ENCODE data around the gene KLHL17.
"Not testable (repeated sequence)": the region's sequence is repeated elsewhere in the genome, so short reads cannot be mapped to it uniquely, and the experiment has no call there.

Gene KLHL17

DNA sequence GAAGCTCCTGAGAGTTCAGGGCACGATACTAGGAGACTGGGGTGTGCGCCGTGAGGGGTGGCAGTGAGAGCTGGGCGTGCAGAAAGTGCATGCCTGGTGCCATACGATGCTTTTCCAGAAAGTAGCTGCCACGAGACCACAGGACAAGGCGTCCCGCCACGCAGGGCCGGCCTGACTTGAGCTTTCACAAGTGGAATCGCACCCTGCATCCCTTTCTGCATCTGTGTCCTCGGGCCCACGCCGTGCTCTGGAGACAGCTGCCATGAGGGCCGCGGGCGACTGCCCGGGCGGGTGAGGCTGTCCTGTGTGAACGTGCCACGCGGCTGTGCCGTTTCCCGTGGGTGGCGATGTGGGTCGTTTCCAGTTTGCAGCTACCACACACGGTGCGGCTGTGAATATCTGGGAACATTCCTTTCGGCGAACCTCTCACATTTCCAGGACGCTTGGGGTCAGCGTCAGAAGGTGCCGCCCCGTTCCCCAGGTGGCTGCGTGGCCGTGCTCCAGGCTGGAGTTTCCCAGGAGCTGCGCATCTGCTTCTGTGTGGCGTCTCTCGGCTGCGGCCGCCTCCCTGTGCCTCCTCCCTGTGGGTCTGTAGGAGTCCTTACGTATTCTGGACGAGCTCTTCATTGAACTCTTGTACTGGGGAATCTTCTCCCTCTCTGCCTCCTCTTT lies 22.5 kb downstream of the KLHL17 start:
- Histone ChIP-seq H3K4me3 (ENCODE audit: insufficient read depth, low read depth, low read length) (no peak overlapping the region), H3K9me3 (ENCODE audit: control insufficient read depth, low read length) (no peaks in the 10 kb centered on the region), H3K4me1 (ENCODE audit: control insufficient read depth, insufficient read depth, low read length) (no peaks in the 10 kb centered on the region), H3K36me3 (ENCODE audit: control insufficient read depth, insufficient read depth, low read length) (no peaks in the 10 kb centered on the region), H3K27ac (ENCODE audit: insufficient read depth, low read depth, low read length, poor library complexity, severe bottlenecking) (no peak overlapping the region), H3K27me3 (ENCODE audit: control insufficient read depth, insufficient read depth, low read length, poor library complexity, severe bottlenecking) (peaks cover 57% of the 10 kb centered on the region)
- 88 to 89% methylated on average over 43 of the region's 43 CpGs for WGBS, 2 experiments

DNA sequence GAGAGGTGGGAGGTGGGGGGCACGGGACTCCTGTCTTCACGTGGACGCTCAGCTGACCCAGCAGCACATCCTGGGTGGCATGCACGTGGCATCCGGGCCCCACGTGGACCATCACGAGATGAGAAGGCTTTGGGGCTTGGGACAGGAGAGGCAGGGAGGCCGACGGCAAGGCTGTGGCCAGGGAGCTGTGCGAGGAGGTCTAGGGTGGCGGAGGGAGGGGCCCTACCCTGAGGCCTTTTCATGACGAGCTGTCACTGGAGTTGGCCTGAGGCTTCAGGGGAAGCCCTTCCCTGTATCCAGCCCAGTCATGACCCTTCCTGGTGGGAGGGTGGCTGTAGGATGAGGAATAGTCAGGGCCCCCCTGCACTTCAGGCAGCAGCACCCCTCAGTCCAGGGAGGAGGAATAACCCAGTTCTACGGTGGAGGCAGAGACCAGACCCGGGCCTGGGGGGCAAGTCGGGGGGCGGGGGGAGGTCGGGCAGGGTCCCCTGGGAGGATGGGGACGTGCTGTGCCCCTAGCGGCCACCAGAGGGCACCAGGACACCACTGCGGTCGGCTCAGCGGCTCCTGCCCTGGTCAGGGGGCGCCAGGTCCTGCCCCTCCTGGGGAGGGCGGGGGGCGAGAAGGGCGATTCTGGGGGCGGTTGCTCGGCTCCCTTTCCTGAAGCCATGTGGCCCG lies 23.6 kb downstream of the KLHL17 start:
- no peaks in the 10 kb centered on the region for H3K4me1 ChIP-seq (ENCODE audit: control insufficient read depth, insufficient read depth, low read length)
- no peaks in the 10 kb centered on the region for H3K36me3 ChIP-seq (ENCODE audit: control insufficient read depth, insufficient read depth, low read length)
- peaks cover 61% of the 10 kb centered on the region for H3K27me3 ChIP-seq (ENCODE audit: control insufficient read depth, insufficient read depth, low read length, poor library complexity, severe bottlenecking)
- no peaks in the 10 kb centered on the region for H3K9me3 ChIP-seq (ENCODE audit: control insufficient read depth, low read length)
- H3K4me3 ChIP-seq (ENCODE audit: insufficient read depth, low read depth, low read length) = no peak overlapping the region
- no peak overlapping the region for H3K27ac ChIP-seq (ENCODE audit: insufficient read depth, low read depth, low read length, poor library complexity, severe bottlenecking)
- WGBS, 2 experiments = 21 to 24% methylated on average over 29 of the region's 29 CpGs

DNA sequence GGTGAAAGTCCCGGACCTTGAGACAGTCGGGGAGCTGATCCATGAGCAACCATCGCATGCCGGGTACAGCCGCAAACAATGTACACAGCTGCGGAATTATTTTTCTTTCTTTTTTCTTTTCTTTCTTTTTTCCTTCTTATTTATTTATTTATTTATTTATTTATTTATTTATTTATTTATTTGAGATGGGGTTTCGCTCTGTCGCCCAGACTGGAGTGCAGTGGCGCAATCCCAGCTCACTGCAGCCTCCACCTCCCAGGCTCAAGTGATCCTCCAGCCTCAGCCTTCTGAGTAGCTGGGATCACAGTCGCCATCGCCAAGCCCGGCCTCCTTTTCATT lies 24.1 kb downstream of the KLHL17 start:
- no peaks in the 10 kb centered on the region for H3K36me3 ChIP-seq (ENCODE audit: control insufficient read depth, insufficient read depth, low read length)
- no peaks in the 10 kb centered on the region for H3K9me3 ChIP-seq (ENCODE audit: control insufficient read depth, low read length)
- peaks cover 66% of the 10 kb centered on the region for H3K27me3 ChIP-seq (ENCODE audit: control insufficient read depth, insufficient read depth, low read length, poor library complexity, severe bottlenecking)
- no peaks in the 10 kb centered on the region for H3K4me1 ChIP-seq (ENCODE audit: control insufficient read depth, insufficient read depth, low read length)
- H3K27ac ChIP-seq (ENCODE audit: insufficient read depth, low read depth, low read length, poor library complexity, severe bottlenecking) = no peak overlapping the region
- 66 to 71% methylated on average over 9 to 10 of the region's 12 CpGs for WGBS, 2 experiments
- no peak overlapping the region for H3K4me3 ChIP-seq (ENCODE audit: insufficient read depth, low read depth, low read length)

DNA sequence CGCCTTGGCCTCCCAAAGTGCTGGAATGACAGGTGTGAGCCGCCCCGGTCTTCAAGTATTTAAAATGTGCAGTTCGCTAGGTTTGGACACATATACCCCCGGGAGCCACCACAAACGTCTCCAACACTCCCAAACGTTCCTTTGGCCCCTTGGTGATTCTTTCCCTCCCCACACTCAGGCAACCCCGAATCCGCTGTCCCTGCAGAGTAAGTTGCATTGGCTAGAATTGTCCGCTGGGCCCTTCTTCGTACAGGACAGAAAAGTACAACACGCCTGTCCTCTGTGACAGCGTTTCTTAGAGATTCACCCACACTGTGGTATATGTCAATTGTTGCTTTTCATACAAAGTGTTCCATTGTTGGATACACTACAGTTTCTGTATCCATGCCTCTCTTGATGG lies 24.7 kb downstream of the KLHL17 start:
- Histone ChIP-seq H3K4me1 (ENCODE audit: control insufficient read depth, insufficient read depth, low read length) (no peaks in the 10 kb centered on the region), H3K27me3 (ENCODE audit: control insufficient read depth, insufficient read depth, low read length, poor library complexity, severe bottlenecking) (peaks cover 67% of the 10 kb centered on the region), H3K4me3 (ENCODE audit: insufficient read depth, low read depth, low read length) (no peak overlapping the region), H3K27ac (ENCODE audit: insufficient read depth, low read depth, low read length, poor library complexity, severe bottlenecking) (no peak overlapping the region), H3K9me3 (ENCODE audit: control insufficient read depth, low read length) (no peaks in the 10 kb centered on the region), H3K36me3 (ENCODE audit: control insufficient read depth, insufficient read depth, low read length) (no peaks in the 10 kb centered on the region)
- 84 to 85% methylated on average over 13 of the region's 13 CpGs for WGBS, 2 experiments

DNA sequence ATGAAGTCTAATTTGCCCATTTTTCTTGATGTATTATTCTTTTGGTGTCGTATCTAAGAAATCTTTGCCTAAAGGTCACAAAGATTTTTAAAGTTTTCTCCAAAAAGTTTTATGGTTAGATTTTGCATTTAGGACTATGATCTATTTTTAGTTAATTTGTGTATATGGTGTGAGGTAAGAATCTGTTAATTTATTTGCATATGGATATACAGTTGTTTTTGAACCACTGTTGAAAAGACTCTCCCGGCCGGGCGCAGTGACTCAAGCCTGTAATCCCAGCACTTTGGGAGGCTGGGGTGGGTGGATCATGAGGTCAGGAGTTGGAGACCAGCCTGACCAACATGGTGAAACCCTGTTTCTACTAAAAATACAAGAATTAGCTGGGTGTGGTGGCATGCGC lies 27.7 kb downstream of the KLHL17 start:
- H3K27me3 ChIP-seq (ENCODE audit: control insufficient read depth, insufficient read depth, low read length, poor library complexity, severe bottlenecking) = peaks cover 54% of the 10 kb centered on the region

DNA sequence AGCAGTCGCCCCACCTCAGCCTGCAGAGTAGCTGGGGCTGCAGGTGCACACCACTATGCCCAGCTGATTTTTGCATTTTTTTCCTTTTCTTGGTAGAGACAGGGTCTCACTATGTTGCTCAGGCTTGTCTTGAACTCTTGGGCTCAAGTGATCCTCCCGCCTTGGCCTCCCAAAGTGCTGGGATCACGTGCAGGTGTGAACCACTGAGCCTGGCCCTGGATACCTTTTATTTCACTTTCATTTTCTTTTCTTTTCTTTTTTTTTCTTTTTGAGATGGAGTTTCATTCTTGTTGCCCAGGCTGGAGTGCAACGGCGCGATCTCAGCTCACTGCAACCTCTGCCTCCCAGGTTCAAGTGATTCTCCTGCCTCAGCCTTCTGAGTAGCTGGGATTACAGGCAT lies 30.9 kb downstream of the KLHL17 start:
- H3K27me3 ChIP-seq (ENCODE audit: control insufficient read depth, insufficient read depth, low read length, poor library complexity, severe bottlenecking) = peaks cover 44% of the 10 kb centered on the region
- H3K36me3 ChIP-seq (ENCODE audit: control insufficient read depth, insufficient read depth, low read length); H3K4me3 ChIP-seq (ENCODE audit: insufficient read depth, low read depth, low read length); H3K9me3 ChIP-seq (ENCODE audit: control insufficient read depth, low read length); H3K4me1 ChIP-seq (ENCODE audit: control insufficient read depth, insufficient read depth, low read length); H3K27ac ChIP-seq (ENCODE audit: insufficient read depth, low read depth, low read length, poor library complexity, severe bottlenecking): not testable (repeated sequence)
- WGBS, 2 experiments = 92% methylated on average over 6 of the region's 6 CpGs

More for the DNA sequence above, 27.7 kb downstream of the KLHL17 start:
- H3K36me3 ChIP-seq (ENCODE audit: control insufficient read depth, insufficient read depth, low read length); H3K27ac ChIP-seq (ENCODE audit: insufficient read depth, low read depth, low read length, poor library complexity, severe bottlenecking); H3K9me3 ChIP-seq (ENCODE audit: control insufficient read depth, low read length); H3K4me3 ChIP-seq (ENCODE audit: insufficient read depth, low read depth, low read length); H3K4me1 ChIP-seq (ENCODE audit: control insufficient read depth, insufficient read depth, low read length): not testable (repeated sequence)
- WGBS, 2 experiments = 82 to 87% methylated on average over 5 of the region's 5 CpGs

DNA sequence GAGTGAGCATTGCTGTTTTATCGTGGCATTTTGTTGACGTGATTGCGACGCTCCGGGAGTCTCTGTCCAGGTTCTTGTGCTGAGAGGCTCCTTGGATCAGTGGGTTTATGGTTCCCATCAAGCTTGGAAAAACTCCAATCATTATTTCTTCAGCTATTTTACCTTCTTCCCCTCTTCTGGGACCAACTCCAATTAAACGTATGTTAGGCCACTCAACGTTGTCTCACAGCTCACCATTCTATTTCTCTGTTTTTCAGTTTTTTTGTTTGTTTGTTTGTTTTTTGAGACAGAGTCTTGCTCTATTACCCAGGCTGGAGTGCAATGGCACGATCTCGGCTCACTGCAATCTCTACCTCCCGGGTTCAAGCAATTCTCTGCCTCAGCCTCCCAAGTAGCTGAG lies 31.5 kb downstream of the KLHL17 start:
- H3K4me1 ChIP-seq (ENCODE audit: control insufficient read depth, insufficient read depth, low read length) = no peaks in the 10 kb centered on the region
- no peak overlapping the region for H3K27ac ChIP-seq (ENCODE audit: insufficient read depth, low read depth, low read length, poor library complexity, severe bottlenecking)
- no peaks in the 10 kb centered on the region for H3K36me3 ChIP-seq (ENCODE audit: control insufficient read depth, insufficient read depth, low read length)
- no peaks in the 10 kb centered on the region for H3K9me3 ChIP-seq (ENCODE audit: control insufficient read depth, low read length)
- 86 to 90% methylated on average over 10 of the region's 10 CpGs for WGBS, 2 experiments
- H3K4me3 ChIP-seq (ENCODE audit: insufficient read depth, low read depth, low read length) = no peak overlapping the region
- peaks cover 44% of the 10 kb centered on the region for H3K27me3 ChIP-seq (ENCODE audit: control insufficient read depth, insufficient read depth, low read length, poor library complexity, severe bottlenecking)

DNA sequence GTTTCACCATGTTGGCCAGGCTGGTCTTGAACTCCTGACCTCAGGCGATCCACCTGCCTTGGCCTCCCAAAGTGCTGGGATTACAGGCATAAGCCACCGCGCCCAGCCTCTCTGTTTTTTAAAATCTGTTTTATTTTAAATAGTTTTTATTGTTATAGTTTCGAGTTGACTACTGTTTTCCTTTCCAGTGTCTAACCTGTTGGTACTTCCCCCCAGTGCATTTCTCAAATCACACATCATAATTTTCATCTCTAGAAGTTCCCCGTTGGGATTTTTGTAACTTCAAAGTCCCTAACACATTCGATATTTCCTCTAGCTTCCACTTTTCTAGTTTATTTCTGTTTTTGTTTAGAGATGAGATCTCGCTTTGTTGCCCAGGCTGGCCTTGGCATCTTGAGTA lies 32.0 kb downstream of the KLHL17 start:
- H3K27me3 ChIP-seq (ENCODE audit: control insufficient read depth, insufficient read depth, low read length, poor library complexity, severe bottlenecking) = peaks cover 48% of the 10 kb centered on the region
- no peaks in the 10 kb centered on the region for H3K9me3 ChIP-seq (ENCODE audit: control insufficient read depth, low read length)
- no peak overlapping the region for H3K27ac ChIP-seq (ENCODE audit: insufficient read depth, low read depth, low read length, poor library complexity, severe bottlenecking)
- peaks cover 4% of the 10 kb centered on the region for H3K4me1 ChIP-seq (ENCODE audit: control insufficient read depth, insufficient read depth, low read length)
- no peaks in the 10 kb centered on the region for H3K36me3 ChIP-seq (ENCODE audit: control insufficient read depth, insufficient read depth, low read length)
- no peak overlapping the region for H3K4me3 ChIP-seq (ENCODE audit: insufficient read depth, low read depth, low read length)
- 91 to 95% methylated on average over 6 of the region's 7 CpGs for whole genome bisulfite sequencing, 2 experiments

DNA sequence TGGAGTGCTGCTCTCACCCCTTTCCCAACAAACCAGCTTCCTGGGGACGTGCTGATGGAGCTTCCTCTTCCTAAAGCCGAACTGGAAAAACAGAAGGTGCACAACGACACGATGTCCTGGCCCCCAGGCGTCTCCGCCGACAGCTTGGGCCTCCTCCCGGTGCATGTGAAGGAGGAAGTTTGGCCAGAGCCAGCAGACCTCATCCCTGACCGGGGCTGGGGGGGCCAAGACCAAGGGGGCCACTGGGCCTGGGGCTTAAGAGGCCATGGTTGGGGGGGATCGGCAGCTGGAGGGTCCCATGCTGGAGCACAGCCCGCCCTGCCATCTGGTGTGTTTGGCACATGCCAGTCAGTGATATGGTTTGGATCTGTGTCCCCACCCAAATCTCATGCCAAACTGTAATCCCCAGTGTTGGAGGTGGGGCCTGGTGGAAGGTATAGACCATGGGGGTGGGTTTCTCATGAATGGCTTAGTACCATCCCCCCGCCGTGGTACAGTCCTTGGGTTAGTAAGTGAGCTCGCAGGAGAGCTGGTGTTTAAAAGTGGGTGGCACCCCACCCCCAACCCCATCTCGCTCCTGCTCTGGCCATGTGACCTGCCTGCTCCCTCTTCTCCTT lies 33.1 kb downstream of the KLHL17 start:
- Histone ChIP-seq H3K9me3 (ENCODE audit: control insufficient read depth, low read length) (no peaks in the 10 kb centered on the region), H3K4me3 (ENCODE audit: insufficient read depth, low read depth, low read length) (no peak overlapping the region), H3K4me1 (ENCODE audit: control insufficient read depth, insufficient read depth, low read length) (peaks cover 10% of the 10 kb centered on the region), H3K27ac (ENCODE audit: insufficient read depth, low read depth, low read length, poor library complexity, severe bottlenecking) (no peak overlapping the region), H3K36me3 (ENCODE audit: control insufficient read depth, insufficient read depth, low read length) (no peaks in the 10 kb centered on the region), H3K27me3 (ENCODE audit: control insufficient read depth, insufficient read depth, low read length, poor library complexity, severe bottlenecking) (peaks cover 58% of the 10 kb centered on the region)
- 79 to 81% methylated on average over 15 of the region's 15 CpGs for WGBS, 2 experiments

DNA sequence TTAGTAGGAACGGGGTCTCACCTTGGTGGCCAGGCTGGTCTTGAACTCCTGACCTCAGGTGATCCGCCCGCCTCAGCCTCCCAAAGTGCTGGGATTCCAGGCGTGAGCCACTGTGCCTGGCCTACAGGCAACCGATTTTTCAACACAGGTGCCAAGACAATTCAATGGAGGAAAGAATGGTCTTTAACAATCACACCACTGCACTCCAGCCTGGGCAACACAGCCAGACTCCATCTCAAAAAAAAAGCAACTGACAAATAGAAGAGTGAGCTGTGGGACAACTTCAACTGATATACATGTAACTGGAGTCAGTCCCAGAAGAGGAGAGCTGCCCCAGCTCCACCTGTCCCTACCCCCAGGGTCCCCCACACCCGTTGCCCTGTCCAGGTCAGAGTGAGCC lies 34.2 kb downstream of the KLHL17 start:
- not testable (repeated sequence) for H3K4me3 ChIP-seq (ENCODE audit: insufficient read depth, low read depth, low read length); H3K36me3 ChIP-seq (ENCODE audit: control insufficient read depth, insufficient read depth, low read length); H3K9me3 ChIP-seq (ENCODE audit: control insufficient read depth, low read length); H3K27ac ChIP-seq (ENCODE audit: insufficient read depth, low read depth, low read length, poor library complexity, severe bottlenecking); H3K4me1 ChIP-seq (ENCODE audit: control insufficient read depth, insufficient read depth, low read length)
- H3K27me3 ChIP-seq (ENCODE audit: control insufficient read depth, insufficient read depth, low read length, poor library complexity, severe bottlenecking) = peaks cover 60% of the 10 kb centered on the region
- WGBS, 2 experiments = 88 to 93% methylated on average over 6 of the region's 6 CpGs

Measured in ectodermal cell (in vitro differentiated cells).